RWPE2 (cell line): ENCODE results near the gene ETV4.

Experiments used
- ATAC-seq: fragments of 200-7000 bp; cut with Tn5 transposase; 3 replicates; pipeline ENCODE4 v1.9.1; 2021; ENCODE audit warnings: low read depth
- DNase-seq: peaks from one replicate; pipeline ENCODE4 v3.0.0-alpha.2; 2020; ENCODE audit warnings: low spot score
- H3K27ac ChIP-seq: fragments of 450-650 bp; 2 replicates; pipeline ENCODE4 v1.5.1; 2017; ENCODE audit warnings: mild to moderate bottlenecking; ENCODE audit not compliant: poor library complexity, severe bottlenecking
- H3K27me3 ChIP-seq: fragments of 250-450 bp; sonication (Bioruptor Pico); 2 replicates; pipeline ENCODE4 v1.5.1; 2021; ENCODE audit warnings: mild to moderate bottlenecking, moderate library complexity; ENCODE audit not compliant: insufficient read depth, poor library complexity, severe bottlenecking
- H3K36me3 ChIP-seq: fragments of 250-450 bp; sonication (Bioruptor Pico); 2 replicates; pipeline ENCODE4 v1.5.1; 2020; ENCODE audit warnings: low read depth, mild to moderate bottlenecking, moderate library complexity
- H3K4me1 ChIP-seq: fragments of 250-450 bp; sonication (Bioruptor Pico); 2 replicates; pipeline ENCODE4 v1.5.1; 2021; ENCODE audit warnings: mild to moderate bottlenecking, moderate library complexity; ENCODE audit not compliant: insufficient read depth, poor library complexity, severe bottlenecking
- H3K4me3 ChIP-seq: fragments of 250-450 bp; sonication (Bioruptor Pico); 2 replicates; pipeline ENCODE4 v1.5.1; 2021; ENCODE audit warnings: mild to moderate bottlenecking, moderate library complexity; ENCODE audit not compliant: severe bottlenecking
- H3K9me3 ChIP-seq: fragments of 250-450 bp; sonication (Bioruptor Pico); 2 replicates; pipeline ENCODE4 v1.5.1; 2021; ENCODE audit warnings: mild to moderate bottlenecking, moderate library complexity; ENCODE audit not compliant: severe bottlenecking
- CTCF ChIP-seq: fragments of 450-650 bp; IDR thresholded peaks from one replicate; pipeline ENCODE4 v1.5.1; 2017; ENCODE audit warnings: mild to moderate bottlenecking, moderate library complexity; ENCODE audit not compliant: poor library complexity, severe bottlenecking

Gene ETV4

GRCh38 chr17:43577664-43578403 is 31.7 kb upstream of the ETV4 start:
- no peaks in the 10 kb centered on the region for H3K9me3 ChIP-seq
- no peaks in the 10 kb centered on the region for H3K27me3 ChIP-seq
- H3K36me3 ChIP-seq = no peaks in the 10 kb centered on the region
- no peak overlapping the region for H3K4me3 ChIP-seq
- no peak for TF ChIP-seq CTCF
- ATAC-seq (no peak), DNase-seq (no peak)
- H3K4me1 ChIP-seq = peaks cover 17% of the 10 kb centered on the region
- peak overlapping the region; percentile 59 for H3K27ac ChIP-seq

- Histone ChIP-seq H3K27me3 (no peaks in the 10 kb centered on the region), H3K4me3 (no peak overlapping the region), H3K27ac (no peak overlapping the region), H3K4me1 (peaks cover 17% of the 10 kb centered on the region), H3K9me3 (no peaks in the 10 kb centered on the region), H3K36me3 (no peaks in the 10 kb centered on the region)
- ATAC-seq (peak; percentile 71), DNase-seq (no peak)
- TF ChIP-seq CTCF = peak; percentile 92
Observed at GRCh38 chr17:43576563-43577229, 30.6 kb upstream of the ETV4 start.

GRCh38 chr17:43574896-43575525 is 28.9 kb upstream of the ETV4 start:
- Histone ChIP-seq H3K4me1 (peaks cover 16% of the 10 kb centered on the region), H3K36me3 (no peaks in the 10 kb centered on the region), H3K27ac (no peak overlapping the region), H3K9me3 (no peaks in the 10 kb centered on the region), H3K4me3 (no peak overlapping the region), H3K27me3 (no peaks in the 10 kb centered on the region)
- ATAC-seq (no peak), DNase-seq (no peak)
- no peak for TF ChIP-seq CTCF

- TF ChIP-seq CTCF = no peak
- ATAC-seq (no peak), DNase-seq (no peak)
- H3K9me3 ChIP-seq = no peaks in the 10 kb centered on the region
- H3K4me1 ChIP-seq = peaks cover 9% of the 10 kb centered on the region
- H3K4me3 ChIP-seq = no peak overlapping the region
- no peaks in the 10 kb centered on the region for H3K36me3 ChIP-seq
- no peak overlapping the region for H3K27ac ChIP-seq
- no peaks in the 10 kb centered on the region for H3K27me3 ChIP-seq
Observed at GRCh38 chr17:43574348-43574747, 28.2 kb upstream of the ETV4 start.
